AG09309 (cell line): Measurements from ENCODE around the gene DHX57.
"Not testable (repeated sequence)": the region's sequence is repeated elsewhere in the genome, so short reads cannot be mapped to it uniquely, and the experiment has no call there.

ENCODE experiments used
- DNase-seq: peaks from one replicate; pipeline ENCODE4 v3.0.0-alpha.2; 2010; ENCODE audit warnings: low read depth
- H3K4me3 ChIP-seq: 2 replicates; pipeline ENCODE4 v1.5.1; 2011; ENCODE audit warnings: mild to moderate bottlenecking, low read depth, low read length, moderate library complexity; ENCODE audit not compliant: control insufficient read depth
- TF ChIP-seq, protein P1 (sequence below): IDR thresholded peaks from 2 replicates; pipeline ENCODE4 v1.5.1; 2011; ENCODE audit warnings: mild to moderate bottlenecking, low read depth, low read length, inconsistent platforms; ENCODE audit not compliant: insufficient read depth, control insufficient read depth; ENCODE audit errors: missing control alignments

Gene DHX57

DNA sequence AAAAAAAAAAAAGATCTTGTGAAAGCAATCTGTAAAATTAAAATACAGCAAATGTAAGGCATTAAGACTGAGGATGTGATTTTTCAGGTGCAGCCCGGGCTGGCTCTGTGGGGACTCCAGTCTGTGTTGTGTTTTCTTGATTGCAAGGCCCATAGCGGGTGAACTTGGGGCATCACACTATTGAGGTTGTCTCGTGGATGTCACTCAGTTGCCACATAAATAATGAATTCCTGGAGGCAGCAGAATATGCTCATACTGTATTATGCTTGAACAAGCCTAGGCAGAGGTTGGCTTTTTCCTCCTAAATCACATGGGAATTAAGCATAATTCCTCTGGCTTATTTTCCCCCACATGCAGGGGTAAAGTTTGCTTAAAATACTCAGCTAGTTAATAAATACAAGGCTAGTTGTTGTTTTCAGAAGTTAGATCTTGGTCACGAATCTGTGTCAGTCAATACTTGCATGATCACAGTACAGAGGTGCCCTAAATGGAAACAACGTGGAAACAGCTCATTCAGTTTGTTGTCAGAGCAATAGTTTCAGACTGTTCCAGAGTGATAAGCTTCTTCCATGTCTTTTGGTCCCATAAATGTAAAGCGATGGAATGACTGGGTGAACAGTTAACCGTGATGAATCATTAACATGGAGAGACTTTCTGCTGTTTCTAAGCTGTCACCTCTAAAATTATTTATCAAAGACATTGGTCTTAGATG is 81.3 kb downstream of the DHX57 start:
- DNase-seq = no peak
- TF ChIP-seq, protein P1, sequence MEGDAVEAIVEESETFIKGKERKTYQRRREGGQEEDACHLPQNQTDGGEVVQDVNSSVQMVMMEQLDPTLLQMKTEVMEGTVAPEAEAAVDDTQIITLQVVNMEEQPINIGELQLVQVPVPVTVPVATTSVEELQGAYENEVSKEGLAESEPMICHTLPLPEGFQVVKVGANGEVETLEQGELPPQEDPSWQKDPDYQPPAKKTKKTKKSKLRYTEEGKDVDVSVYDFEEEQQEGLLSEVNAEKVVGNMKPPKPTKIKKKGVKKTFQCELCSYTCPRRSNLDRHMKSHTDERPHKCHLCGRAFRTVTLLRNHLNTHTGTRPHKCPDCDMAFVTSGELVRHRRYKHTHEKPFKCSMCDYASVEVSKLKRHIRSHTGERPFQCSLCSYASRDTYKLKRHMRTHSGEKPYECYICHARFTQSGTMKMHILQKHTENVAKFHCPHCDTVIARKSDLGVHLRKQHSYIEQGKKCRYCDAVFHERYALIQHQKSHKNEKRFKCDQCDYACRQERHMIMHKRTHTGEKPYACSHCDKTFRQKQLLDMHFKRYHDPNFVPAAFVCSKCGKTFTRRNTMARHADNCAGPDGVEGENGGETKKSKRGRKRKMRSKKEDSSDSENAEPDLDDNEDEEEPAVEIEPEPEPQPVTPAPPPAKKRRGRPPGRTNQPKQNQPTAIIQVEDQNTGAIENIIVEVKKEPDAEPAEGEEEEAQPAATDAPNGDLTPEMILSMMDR = no peak

DNA sequence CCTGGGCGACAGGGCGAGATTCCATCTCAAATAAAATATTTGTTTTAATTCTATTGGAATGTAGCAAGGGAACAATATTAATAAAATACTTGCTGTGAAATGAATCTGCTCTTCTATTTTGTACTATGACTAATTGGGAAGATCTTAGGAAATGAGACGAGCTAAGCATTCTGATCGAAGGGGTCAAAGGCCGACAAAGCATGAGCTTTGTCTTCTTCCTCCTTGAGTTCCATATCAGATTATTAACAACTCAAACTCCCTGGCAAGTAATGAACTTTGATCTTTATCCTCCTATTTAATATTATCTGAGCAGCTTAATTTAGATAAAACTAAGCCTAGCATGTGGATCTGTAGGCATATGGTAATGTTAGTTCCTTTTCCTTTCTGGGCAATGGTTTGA is 82.2 kb downstream of the DHX57 start:
- TF ChIP-seq, protein P1 = no peak
- no peak overlapping the region for H3K4me3 ChIP-seq
- DNase-seq = no peak

More for the DNA sequence above, 81.3 kb downstream of the DHX57 start:
- no peak overlapping the region for H3K4me3 ChIP-seq

DNA sequence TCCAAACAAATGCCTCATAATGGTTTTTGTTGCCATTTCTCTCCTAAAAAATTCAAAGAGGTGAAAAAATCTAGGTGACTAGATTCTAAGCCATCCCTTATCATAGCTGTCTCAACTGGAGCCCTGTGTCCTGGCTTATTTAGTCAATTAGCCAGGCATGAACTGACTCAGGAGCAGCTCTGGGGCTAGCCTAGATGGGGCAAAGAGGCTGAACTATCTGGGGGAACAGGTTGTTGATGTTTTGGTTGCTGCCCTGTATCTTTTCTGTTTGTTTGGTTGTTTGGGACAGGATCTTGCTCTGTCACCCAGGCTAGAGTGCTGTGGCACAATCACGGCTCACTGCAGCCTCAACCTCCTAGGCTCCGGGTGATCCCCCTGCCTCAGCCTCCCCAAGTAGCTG is 83.0 kb downstream of the DHX57 start:
- no peak overlapping the region for H3K4me3 ChIP-seq
- DNase-seq = no peak
- TF ChIP-seq, protein P1 = no peak

- not testable (repeated sequence) for H3K4me3 ChIP-seq, DNase-seq
Measured at GRCh38 chr2:38792321-38792720, 83.4 kb downstream of the DHX57 start.

DNA sequence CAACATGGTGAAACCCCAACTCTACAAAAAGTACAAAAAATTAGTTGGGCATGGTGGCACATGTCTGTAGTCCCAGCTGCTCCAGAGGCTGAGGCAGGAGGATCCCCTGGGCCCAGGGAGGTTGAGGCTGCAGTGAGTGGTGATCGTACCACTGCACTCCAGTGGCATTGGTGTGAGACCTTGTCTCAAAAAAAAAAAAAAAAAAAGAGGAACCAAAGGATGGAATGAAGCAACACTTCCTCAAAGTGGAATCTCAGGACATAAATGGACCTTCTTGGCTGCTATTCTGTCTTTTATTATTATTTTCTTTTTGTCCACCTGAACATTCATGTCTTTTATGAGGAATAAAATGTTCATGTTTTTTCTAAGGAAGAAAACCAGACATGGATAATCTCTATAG is 84.0 kb downstream of the DHX57 start:
- no peak for DNase-seq
- TF ChIP-seq, protein P1 = no peak
- no peak overlapping the region for H3K4me3 ChIP-seq

- no peak for DNase-seq
- no peak overlapping the region for H3K4me3 ChIP-seq
- TF ChIP-seq, protein P1 = no peak
Measured at GRCh38 chr2:38789691-38790090, 86.0 kb downstream of the DHX57 start.

GRCh38 chr2:38788306-38788705 is 87.4 kb downstream of the DHX57 start:
- TF ChIP-seq, protein P1 = no peak
- H3K4me3 ChIP-seq = no peak overlapping the region
- DNase-seq = no peak
